GM19324 (cell line): ENCODE results near the gene GPC1.

Source experiments
- ATAC-seq: cut with Tn5 transposase; IDR thresholded peaks from one replicate; pipeline ENCODE4 v1.9.1; 2021; ENCODE audit warnings: mild to moderate bottlenecking, moderate library complexity; ENCODE audit not compliant: unreplicated experiment, low FRiP score

The GPC1 gene

GRCh38 chr2:240440251-240440650, 4.8 kb downstream of the GPC1 start:
- ATAC-seq: no peak

GRCh38 chr2:240440704-240441320, 5.3 kb downstream of the GPC1 start:
- ATAC-seq: no peak

- ATAC-seq: no peak
Observed at GRCh38 chr2:240441326-240441992, 6.0 kb downstream of the GPC1 start.

GRCh38 chr2:240441993-240442411, 6.5 kb downstream of the GPC1 start:
- ATAC-seq: no peak

DNA sequence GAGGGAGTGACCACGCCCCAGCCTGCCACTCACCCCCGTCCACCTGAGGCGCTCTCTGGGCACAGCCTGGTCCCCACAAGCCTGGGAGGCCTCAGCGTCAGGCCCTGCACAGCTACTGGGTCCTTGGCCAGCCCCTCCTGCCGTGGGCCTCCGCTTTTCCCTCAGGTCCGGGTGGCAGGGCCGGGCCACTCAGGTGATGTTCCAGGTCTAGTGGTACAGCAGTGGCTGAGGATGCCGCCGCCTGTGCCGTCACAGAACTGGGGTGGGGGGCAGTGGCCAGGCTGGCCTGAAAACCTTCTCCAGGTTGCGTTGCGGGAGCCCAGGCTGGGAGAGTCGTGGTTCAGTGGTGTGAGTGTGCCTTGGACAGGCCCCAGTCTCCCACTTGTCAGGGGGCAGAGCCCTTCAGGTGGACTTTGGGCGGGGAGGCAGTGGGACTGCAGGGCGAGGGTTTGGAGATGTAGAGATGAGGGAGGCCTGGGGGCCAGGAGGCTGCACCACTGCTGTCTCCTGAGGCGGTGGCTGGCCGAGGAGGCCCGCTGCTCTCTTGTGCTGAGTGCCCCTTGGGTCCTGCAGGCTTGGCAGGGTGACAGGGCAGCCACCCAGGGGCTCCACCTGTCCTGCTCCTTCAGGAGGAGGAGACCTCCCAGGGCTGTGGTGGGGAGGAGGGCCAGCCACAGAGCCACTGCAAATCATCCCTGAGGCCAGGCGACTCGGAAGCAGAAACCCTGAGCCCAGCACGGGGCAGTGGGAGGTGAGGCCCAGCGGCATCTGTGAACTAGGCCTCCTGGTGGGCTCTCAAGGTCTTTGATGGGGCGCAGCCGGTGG, 7.6 kb downstream of the GPC1 start:
- no peak for ATAC-seq

DNA sequence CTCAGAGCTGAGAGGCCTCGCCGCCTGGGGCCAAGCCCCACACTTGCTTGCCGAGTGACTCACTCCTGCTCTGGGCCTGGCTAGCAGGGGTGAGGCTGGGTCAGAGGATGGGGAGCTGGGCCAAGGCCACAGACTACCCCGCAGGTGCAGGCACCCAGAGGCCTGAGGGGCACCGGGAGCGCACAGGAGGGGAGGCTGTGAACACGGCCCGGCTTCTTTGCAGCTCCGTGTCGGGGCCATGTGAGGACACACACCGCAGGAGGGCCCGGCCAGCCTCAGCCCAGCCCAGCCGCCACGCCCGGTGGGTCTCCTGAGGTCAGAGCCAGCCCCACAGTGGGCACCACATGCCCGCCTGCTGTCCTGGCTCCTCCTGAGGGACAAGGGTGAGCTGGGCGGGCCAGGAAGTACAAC, 8.4 kb downstream of the GPC1 start:
- no peak for ATAC-seq

DNA sequence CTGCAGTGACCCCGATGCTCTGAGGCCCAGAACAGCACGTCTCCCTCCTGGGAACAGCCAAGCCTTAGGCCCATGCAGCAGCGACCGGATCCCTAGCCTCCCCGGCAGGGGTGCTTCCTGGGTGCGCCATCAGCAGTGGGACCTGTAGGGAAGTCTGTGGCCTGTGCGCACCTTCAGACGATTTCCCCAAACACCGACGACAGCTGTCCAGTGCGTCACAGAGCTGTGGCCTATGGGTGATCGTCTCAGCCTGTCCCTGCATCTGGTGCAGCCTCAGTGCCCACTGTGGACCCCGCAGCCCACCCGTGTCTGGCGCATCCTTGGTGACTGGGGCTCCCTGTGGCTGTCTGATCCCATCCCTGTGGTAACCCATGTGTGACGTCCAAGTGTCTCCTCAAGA, 9.0 kb downstream of the GPC1 start:
- no peak for ATAC-seq

DNA sequence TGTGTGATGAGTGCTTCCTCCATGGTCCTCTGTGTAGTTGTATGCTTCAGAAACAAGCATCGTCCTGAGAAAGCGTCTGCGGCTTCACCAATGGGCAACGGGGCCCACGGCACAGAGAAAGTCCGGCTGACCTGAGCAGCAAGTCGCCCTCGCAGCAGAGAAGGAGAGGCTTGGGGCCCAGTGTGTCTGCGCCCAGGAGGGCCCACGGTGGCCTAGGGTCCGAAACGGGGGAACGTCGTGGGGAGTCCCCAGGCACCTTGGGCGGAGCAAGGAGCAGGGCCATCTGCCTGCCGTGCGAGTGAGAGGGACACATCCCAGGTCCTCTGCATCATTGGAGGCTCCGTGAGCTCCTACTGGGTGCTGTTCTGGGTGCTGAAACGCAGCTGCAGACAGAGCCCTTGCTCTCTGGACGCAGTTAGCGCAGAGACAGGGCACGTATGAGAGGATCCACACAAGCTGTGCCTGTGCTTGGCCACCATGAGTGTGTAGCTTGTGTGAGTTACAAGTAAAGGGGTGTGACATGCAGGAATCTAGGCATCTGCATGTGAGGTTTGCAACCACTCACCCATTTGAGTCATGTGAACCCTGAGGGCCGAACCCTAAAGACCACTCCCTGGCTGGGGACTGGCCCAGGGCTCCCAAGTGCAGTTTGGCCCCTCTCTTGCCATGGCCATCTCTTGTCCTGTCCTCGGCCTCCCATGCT, 10.6 kb downstream of the GPC1 start:
- ATAC-seq: no peak

- ATAC-seq: no peak
Observed at GRCh38 chr2:240446664-240447175, 11.3 kb downstream of the GPC1 start.

DNA sequence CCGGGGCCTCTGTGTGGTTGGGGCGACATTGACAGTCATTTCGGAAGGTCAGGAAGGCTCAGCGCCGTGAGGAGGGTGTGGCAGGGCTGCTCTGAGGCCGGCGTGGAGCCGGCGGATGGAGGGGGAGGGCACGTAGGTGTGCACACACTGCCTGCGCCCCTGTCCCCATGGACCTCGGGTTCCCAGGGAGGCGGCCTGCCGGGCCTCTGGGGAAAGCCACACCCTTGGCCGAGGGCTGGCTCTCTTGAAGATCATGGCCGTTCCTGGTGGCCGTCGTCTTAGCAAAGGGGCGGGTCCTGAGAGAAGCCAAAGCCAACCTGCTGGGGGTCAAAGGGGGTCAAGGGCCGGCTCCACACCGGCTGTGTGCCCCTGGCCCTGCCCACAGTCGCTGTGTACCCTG, 11.9 kb downstream of the GPC1 start:
- ATAC-seq: no peak

DNA sequence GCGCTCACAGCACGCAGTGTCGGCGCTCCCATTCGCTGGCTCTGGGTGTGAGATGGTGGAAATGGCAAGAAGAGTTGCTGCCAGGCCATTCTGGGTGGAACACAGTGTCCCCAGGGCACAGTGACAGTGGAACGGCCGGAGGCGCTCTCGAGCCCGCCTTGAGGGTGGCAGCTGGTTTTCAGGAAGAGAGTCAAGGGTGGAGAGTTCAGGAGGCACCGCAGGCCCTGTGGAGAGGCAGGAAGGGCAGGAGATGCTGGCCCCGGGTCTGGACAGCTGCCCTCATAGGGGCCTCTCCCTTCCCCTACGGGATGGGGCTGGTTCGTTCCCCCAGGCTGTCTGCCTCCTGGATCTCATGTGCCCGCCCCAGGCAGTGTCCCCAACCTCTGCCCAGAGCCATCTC, 12.5 kb downstream of the GPC1 start:
- ATAC-seq: no peak

- ATAC-seq: no peak
Observed at GRCh38 chr2:240448387-240449274, 13.2 kb downstream of the GPC1 start.

- no peak for ATAC-seq
Observed at GRCh38 chr2:240449764-240450531, 14.5 kb downstream of the GPC1 start.

DNA sequence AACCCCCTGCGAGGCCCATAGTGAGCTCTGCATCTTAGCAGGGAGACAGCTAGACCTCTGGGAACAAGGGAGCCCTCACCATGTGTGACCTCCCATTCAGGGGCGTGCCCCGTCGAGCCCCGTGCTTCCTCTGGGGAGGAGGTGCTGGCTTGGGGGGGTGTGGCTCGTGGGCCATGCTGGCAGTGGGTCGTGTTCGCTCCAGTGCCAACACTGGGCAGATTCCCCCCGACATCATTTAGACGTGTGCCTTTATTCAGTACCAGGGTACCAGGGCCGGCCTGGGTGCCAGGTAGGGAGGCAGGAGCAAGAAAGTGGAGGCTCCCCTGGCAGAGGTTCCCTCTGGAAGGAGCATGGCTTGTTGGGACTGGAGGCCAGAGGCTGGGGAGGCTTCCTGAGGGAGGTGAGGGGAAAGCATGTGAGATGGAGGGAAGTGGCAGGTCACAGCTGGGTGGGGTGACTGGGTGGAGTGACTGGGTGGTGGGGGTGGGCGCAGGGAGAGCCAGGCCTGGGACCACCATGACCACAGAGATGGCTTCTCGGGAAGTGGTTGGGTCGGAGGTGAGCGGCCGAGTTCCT, 15.2 kb downstream of the GPC1 start:
- no peak for ATAC-seq

DNA sequence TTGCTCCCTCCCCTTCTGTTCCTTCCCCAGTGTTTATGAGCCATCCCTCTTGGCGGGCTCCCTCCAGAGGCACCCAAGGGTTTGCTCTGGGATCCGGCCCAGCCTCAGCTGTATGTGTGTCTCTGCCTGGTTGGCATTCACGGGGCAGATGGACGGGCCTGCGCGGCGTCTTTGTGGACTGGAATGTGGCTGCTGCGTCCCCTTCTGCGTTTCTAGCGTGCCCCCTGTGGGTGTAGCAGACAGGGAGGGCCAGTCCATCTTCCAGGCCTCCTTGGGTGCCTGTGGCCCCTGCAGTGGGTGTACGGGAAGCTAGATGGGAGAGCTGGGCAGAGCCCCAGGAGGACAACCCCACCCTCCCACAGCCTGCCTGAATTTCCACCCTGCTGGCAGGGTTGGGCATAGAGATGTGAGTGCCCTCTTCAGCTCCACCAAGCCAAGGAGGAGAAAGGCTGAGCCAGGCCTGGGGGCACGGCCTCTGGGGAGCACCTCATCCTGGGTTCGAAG, 15.7 kb downstream of the GPC1 start:
- no peak for ATAC-seq

- ATAC-seq: no peak
Observed at GRCh38 chr2:240451791-240452461, 16.5 kb downstream of the GPC1 start.

DNA sequence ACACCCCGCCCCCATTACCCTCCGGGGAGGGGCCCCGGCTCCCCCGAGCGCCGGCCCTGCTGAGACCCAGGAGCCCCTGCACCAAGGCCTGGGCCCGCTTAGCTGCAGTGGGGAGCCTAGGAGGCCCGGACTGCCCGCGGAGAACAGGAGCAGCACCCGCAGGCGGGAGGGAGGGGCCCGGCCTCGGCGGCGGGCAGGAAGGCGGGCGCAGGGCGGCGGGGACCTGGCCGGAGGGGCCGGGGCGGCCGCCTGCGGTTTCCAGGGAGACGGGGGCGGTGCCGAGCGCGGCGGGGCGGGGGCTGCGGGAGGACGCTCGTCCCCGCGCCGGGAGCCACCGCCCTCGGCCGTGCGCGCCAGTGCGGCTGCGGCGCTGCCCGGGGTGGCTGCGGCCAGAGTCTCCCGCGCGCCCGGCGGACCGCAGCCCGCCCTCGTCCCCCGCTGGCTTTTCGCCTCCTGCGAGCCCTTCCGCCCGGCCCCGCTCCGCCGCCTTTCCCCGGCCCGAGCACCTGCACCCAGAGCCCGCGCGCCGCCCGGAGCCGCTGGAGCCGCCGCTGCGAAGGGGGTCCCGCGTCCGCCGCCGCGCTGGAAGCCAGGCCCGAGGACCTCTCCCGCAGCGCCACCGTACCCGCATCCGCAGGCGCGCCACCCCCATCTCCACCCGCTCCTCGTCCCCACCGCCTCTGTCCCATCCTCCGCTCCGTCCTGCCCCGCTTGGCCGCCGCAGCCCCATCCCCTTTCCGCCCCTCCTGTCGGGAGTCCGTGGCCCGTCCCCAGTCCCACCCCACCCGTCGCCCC, 17.2 kb downstream of the GPC1 start:
- no peak for ATAC-seq
